SK-N-SH (cell line): ENCODE data around the gene MYO15A. TPM values are rescaled to one million over a fixed set of nuclear protein-coding genes. Genes with fewer than 3 reads are reported as not detected.

Experiments
- CTCF ChIA-PET: fragments of 300-600, 350-600 bp; formaldehyde crosslinking; extraction: SDS; loops from one replicate; lab custom pipeline; 2021; lab: Yijun Ruan, JAX
- POLR2A ChIA-PET: fragments of 350-600 bp; sonication (Branson Sonifier 250); formaldehyde crosslinking; extraction: SDS; loops from one replicate; lab custom pipeline; 2020; ENCODE audit warnings: antibody characterized with exemption, inconsistent platforms; lab: Yijun Ruan, JAX
- DNase-seq: peaks from one replicate; pipeline ENCODE4 v3.0.0; 2012
- H2AFZ ChIP-seq: fragments of 200-600 bp; sonication (generic); 2 replicates; pipeline ENCODE4 v1.8.1; 2016; ENCODE audit warnings: antibody characterized with exemption, mild to moderate bottlenecking, low read depth
- H3F3A ChIP-seq: fragments of 200-600 bp; sonication (generic); replicated peaks from 2 replicates; pipeline ENCODE3; 2016; ENCODE audit warnings: antibody characterized with exemption, mild to moderate bottlenecking; ENCODE audit not compliant: insufficient read depth
- H3K27ac ChIP-seq, 2 experiments: fragments of 200-500 bp in 1 of 2; fragments of 200-600 bp in 1 of 2; sonication (Bioruptor generic) in 1 of 2; sonication (generic), shearing (Covaris generic) in 1 of 2; 2 replicates each; pipeline versions ENCODE4 v1.5.1 to v1.6.1; 2014 to 2016; ENCODE audit warnings: low read depth in 2 of 2, inconsistent platforms in 1 of 2, low read length in 1 of 2, mild to moderate bottlenecking in 1 of 2, mixed read lengths in 1 of 2
- H3K27me3 ChIP-seq: fragments of 200-600 bp; sonication (generic), shearing (Covaris generic); 2 replicates; pipeline ENCODE4 v1.6.1; 2016; ENCODE audit warnings: mixed run types; ENCODE audit not compliant: insufficient read depth
- H3K36me3 ChIP-seq, 2 experiments: fragments of 200-500 bp in 1 of 2; fragments of 200-600 bp in 1 of 2; sonication (Bioruptor generic) in 1 of 2; sonication (generic) in 1 of 2; replicated peaks in 1 of 2; 2 replicates each; pipeline versions ENCODE3 to v1.5.1; 2014 to 2016; ENCODE audit warnings: low read length in 1 of 2, mild to moderate bottlenecking in 1 of 2; ENCODE audit not compliant: insufficient read depth in 2 of 2, control insufficient read depth in 1 of 2
- H3K4me1 ChIP-seq, 2 experiments: fragments of 200-500 bp in 1 of 2; fragments of 200-600 bp in 1 of 2; sonication (Bioruptor generic) in 1 of 2; sonication (generic), shearing (Covaris generic) in 1 of 2; 2 replicates each; pipeline versions ENCODE4 v1.5.1 to v1.6.1; 2014 to 2016; ENCODE audit warnings: low read depth in 1 of 2, low read length in 1 of 2, mixed run types in 1 of 2; ENCODE audit not compliant: insufficient read depth in 2 of 2, control insufficient read depth in 1 of 2
- H3K4me2 ChIP-seq: fragments of 200-600 bp; sonication (generic), shearing (Covaris generic); 2 replicates; pipeline ENCODE4 v1.6.1; 2017; ENCODE audit warnings: mixed run types
- H3K4me3 ChIP-seq, 2 experiments: fragments of 200-500 bp in 1 of 2; fragments of 200-600 bp in 1 of 2; sonication (Bioruptor generic) in 1 of 2; sonication (generic), shearing (Covaris generic) in 1 of 2; 2 replicates each; pipeline versions ENCODE4 v1.5.1 to v1.8.1; 2014 to 2016; ENCODE audit warnings: low read depth in 2 of 2, inconsistent platforms in 1 of 2, low read length in 1 of 2, mild to moderate bottlenecking in 1 of 2, mixed read lengths in 1 of 2, moderate library complexity in 1 of 2
- H3K79me2 ChIP-seq: fragments of 200-600 bp; sonication (generic); 2 replicates; pipeline ENCODE4 v1.8.1; 2017; ENCODE audit warnings: mild to moderate bottlenecking; ENCODE audit not compliant: insufficient read depth
- H3K9ac ChIP-seq: fragments of 200-600 bp; sonication (generic); 2 replicates; pipeline ENCODE4 v1.6.1; 2017; ENCODE audit warnings: mixed run types
- H3K9me2 ChIP-seq: fragments of 200-600 bp; sonication (generic); 2 replicates; pipeline ENCODE4 v1.6.1; 2017; ENCODE audit warnings: mixed run types
- H3K9me3 ChIP-seq: fragments of 200-600 bp; sonication (generic); 2 replicates; pipeline ENCODE4 v1.6.1; 2017; ENCODE audit warnings: mixed run types, mild to moderate bottlenecking, moderate library complexity
- H4K20me1 ChIP-seq: fragments of 200-600 bp; sonication (generic); 2 replicates; pipeline ENCODE4 v1.6.1; 2017; ENCODE audit warnings: mild to moderate bottlenecking, mixed run types; ENCODE audit not compliant: insufficient read depth
- CTCF ChIP-seq: fragments of 200-600 bp; sonication (generic); IDR thresholded peaks from 2 replicates; pipeline ENCODE4 v1.6.1; 2017; ENCODE audit warnings: antibody characterized with exemption, mild to moderate bottlenecking, moderate library complexity
- ELF1 ChIP-seq: IDR thresholded peaks from 2 replicates; pipeline ENCODE4 v1.4.0; 2012
- FOXJ3 ChIP-seq: sonication (generic); formaldehyde crosslinking; IDR thresholded peaks from 2 replicates; pipeline ENCODE4 v1.5.1; 2020; ENCODE audit warnings: mild to moderate bottlenecking, missing genetic modification reagents
- MEF2A ChIP-seq: IDR thresholded peaks from 2 replicates; pipeline ENCODE4 v1.4.0; 2012; ENCODE audit warnings: low read depth, borderline replicate concordance
- POLR2AphosphoS5 ChIP-seq: IDR thresholded peaks from 2 replicates; pipeline ENCODE4 v1.6.1; 2012; ENCODE audit warnings: low read depth, low read length
- REST ChIP-seq: IDR thresholded peaks from 2 replicates; pipeline ENCODE4 v1.6.1; 2012; ENCODE audit warnings: mild to moderate bottlenecking, low read depth, low read length, moderate library complexity
- TEAD4 ChIP-seq: IDR thresholded peaks from 2 replicates; pipeline ENCODE4 v1.4.0; 2012; ENCODE audit warnings: mild to moderate bottlenecking, borderline replicate concordance; ENCODE audit not compliant: insufficient read depth
- USF1 ChIP-seq: IDR thresholded peaks from 2 replicates; pipeline ENCODE4 v1.4.0; 2012; ENCODE audit warnings: low read depth, borderline replicate concordance
- YY1 ChIP-seq: IDR thresholded peaks from 2 replicates; pipeline ENCODE4 v1.4.0; 2012; ENCODE audit warnings: low read depth, mild to moderate bottlenecking
- ZBTB33 ChIP-seq: IDR thresholded peaks from 2 replicates; pipeline ENCODE4 v1.4.0; 2012; ENCODE audit warnings: low read depth, borderline replicate concordance
- WGBS: methylation state at CpG from one replicate; pipeline ENCODE4 v1.1.6; 2017; ENCODE audit warnings: low lambda C conversion rate; 5-methylcytosine and 5-hydroxymethylcytosine counted together
- polyA plus RNA-seq, 3 experiments: library from polyadenylated mRNA; depleted of rRNA; stranded (reverse); fragments of >200 nt; gene quantifications; 2 replicates each; pipeline ENCODE4 v1.2.3, GENCODE V29; 2012

Gene MYO15A
- polyA plus RNA-seq, 1 of the 3 experiments (the other 2 are of a cell fraction): 0.43 TPM

GRCh38 chr17:18139498-18139897 is 30.9 kb downstream of the MYO15A start:
- no peak overlapping the region for H3K27ac ChIP-seq
- peaks cover under 1% of the 10 kb centered on the region for H3F3A ChIP-seq
- H3K4me2 ChIP-seq: no peak overlapping the region
- no peak overlapping the region for H3K9ac ChIP-seq
- H2AFZ ChIP-seq: no peak overlapping the region
- no peaks in the 10 kb centered on the region for H3K27me3 ChIP-seq
- H3K79me2 ChIP-seq: no peaks in the 10 kb centered on the region
- ChIA-PET CTCF (interaction anchor here (0.7 to 4.3 kb wide), 8 partner anchors 8 to 78 kb away, joined by 3 to 25 read pairs (median 4); no protein-coding TSS in a partner anchor), POLR2A (interaction anchor here (0.6 kb wide), 1 partner anchor 65 kb away, joined by 3 read pairs; no protein-coding TSS in a partner anchor)
- H3K36me3 ChIP-seq: no peaks in the 10 kb centered on the region
- H3K9me3 ChIP-seq: no peaks in the 10 kb centered on the region
- 91% methylated on average over 14 of the region's 14 CpGs for WGBS
- no peak overlapping the region for H3K4me3 ChIP-seq
- peaks cover 0 to 18% of the 10 kb centered on the region in 2 experiments; a peak in 1 of 4 replicates for H3K4me1 ChIP-seq
- no peaks in the 10 kb centered on the region for H3K9me2 ChIP-seq
- no peaks in the 10 kb centered on the region for H4K20me1 ChIP-seq
- TF ChIP-seq ZBTB33 (no peak), USF1 (no peak), TEAD4 (no peak), CTCF (no peak), REST (no peak), ELF1 (no peak), POLR2AphosphoS5 (no peak), MEF2A (no peak), YY1 (no peak), FOXJ3 (CRISPR knock-in tag) (no peak)
- DNase-seq: no peak
